Psoas muscle (tissue), 8 donors: ENCODE data around the gene DHX30. TPM values are rescaled to one million over a fixed set of nuclear protein-coding genes. Genes with fewer than 3 reads are reported as not detected.

Experiments used
- ATAC-seq, 4 donors: fragments of 200-7000 bp; cut with Tn5 transposase; one replicate each; pipeline ENCODE4 v1.9.1; 2020; ENCODE audit warnings: moderate library complexity in 3 of 4, mild to moderate bottlenecking in 2 of 4
- DNase-seq, 2 donors: peaks; one replicate each; pipeline ENCODE4 v3.0.0-alpha.2; 2020
- H3K27ac ChIP-seq: fragments of 200-600 bp; one replicate; pipeline ENCODE4 v1.8.0; 2022
- H3K27me3 ChIP-seq, 3 donors: fragments of 200-600 bp in 1 of 3; one replicate each; pipeline versions ENCODE4 v1.6.1 to v1.8.0; 2013 to 2022; ENCODE audit warnings: low read length in 2 of 3, mild to moderate bottlenecking in 2 of 3, moderate library complexity in 1 of 3; ENCODE audit not compliant: insufficient read depth in 3 of 3
- H3K36me3 ChIP-seq, 2 donors: fragments of 200-600 bp in 1 of 2; one replicate each; pipeline versions ENCODE4 v1.6.1 to v1.8.0; 2013 to 2022; ENCODE audit warnings: low read depth in 1 of 2, mild to moderate bottlenecking in 1 of 2, moderate library complexity in 1 of 2; ENCODE audit not compliant: insufficient read depth in 1 of 2
- H3K4me1 ChIP-seq: fragments of 200-600 bp; one replicate; pipeline ENCODE4 v1.8.0; 2022
- H3K4me3 ChIP-seq: fragments of 200-600 bp; one replicate; pipeline ENCODE4 v1.8.0; 2022; ENCODE audit warnings: mild to moderate bottlenecking
- H3K9me3 ChIP-seq: fragments of 200-600 bp; one replicate; pipeline ENCODE4 v1.8.0; 2022
- CTCF ChIP-seq: fragments of 200-600 bp; IDR thresholded peaks from one replicate; pipeline ENCODE4 v1.8.0; 2022; ENCODE audit warnings: antibody characterized with exemption
- WGBS, 3 donors: extraction: QIAGEN DNeasy Blood & Tissue Kit; methylation state at CpG; one replicate each; pipeline versions ENCODE4 v1.1.6 to v1.1.7; 2013; 5-methylcytosine and 5-hydroxymethylcytosine counted together
- intact Hi-C, 2 donors: fragments of 100-400 bp; cut with DNase I; formaldehyde crosslinking; loops; one replicate each; pipeline versions ENCODE4 v1.11.0 to v1.14.2; 2022
- polyA plus RNA-seq, 3 donors: library from polyadenylated mRNA; stranded (reverse); fragments of 200-250 nt; gene quantifications; one replicate each; pipeline ENCODE4 v1.2.3, GENCODE V29; 2013
- total RNA-seq, 4 donors: library from RNA; stranded (reverse); fragmentation: NEBNext Ultra II Directional in 2 of 4; extraction: Animal tissue kit (Norgen Biotek cat#: 25700) in 2 of 4; gene quantifications; one replicate each; pipeline versions ENCODE4 v1.2.1 to v1.2.4, GENCODE V29; 2021 to 2023
- donor health status: healthy with polysubstance abuse.
- donor health status: DM: no; HTN: no; CAD: no; lungs with moderate emphysema.
- donor health status: Bipolar disorder and iron deficiency.
- donor health status: healthy.
- donor health status: DM: yes; HTN: yes; CAD: no.
- donor health status: DM: no; HTN: no; CAD: no.
- donor health status: DM: no; HTN: no; CAD: no.
- donor health status: DM: yes; HTN: yes; CAD: no.

The DHX30 gene
- total and polyA plus RNA-seq, 7 donors = 40.6 to 62.3 (median 48.8) TPM

- Histone ChIP-seq H3K4me1 (no peaks in the 10 kb centered on the region), H3K27ac (no peak overlapping the region), H3K36me3 (peaks cover 11 to 100% of the 10 kb centered on the region in 2 donors), H3K9me3 (no peaks in the 10 kb centered on the region), H3K27me3 (no peaks in the 10 kb centered on the region), H3K4me3 (no peak overlapping the region)
- intact Hi-C loops = no loop called here
- DNase-seq = no peak
- 75 to 84% (median 78%) methylated on average over 28 to 35 of the region's 35 CpGs for WGBS, 3 donors
- peak; percentile 9 to 36 (median 24) for ATAC-seq
- peak; percentile 26 for TF ChIP-seq CTCF
Observed at GRCh38 chr3:47849699-47850563, 47.0 kb downstream of the DHX30 start.

GRCh38 chr3:47850564-47851410 is 47.8 kb downstream of the DHX30 start:
- WGBS, 3 donors = 63 to 69% (median 64%) methylated on average over 14 of the region's 14 CpGs
- Histone ChIP-seq H3K27me3 (no peaks in the 10 kb centered on the region), H3K4me3 (no peak overlapping the region), H3K36me3 (peaks cover 11 to 100% of the 10 kb centered on the region in 2 donors), H3K4me1 (peaks cover 2% of the 10 kb centered on the region), H3K27ac (no peak overlapping the region), H3K9me3 (no peaks in the 10 kb centered on the region)
- no peak for TF ChIP-seq CTCF
- ATAC-seq (no peak), DNase-seq (no peak)
- intact Hi-C loops = no loop called here

- Histone ChIP-seq H3K27ac (no peak overlapping the region), H3K4me1 (peaks cover 14% of the 10 kb centered on the region), H3K27me3 (no peaks in the 10 kb centered on the region), H3K36me3 (peaks cover 4 to 100% of the 10 kb centered on the region in 2 donors), H3K4me3 (no peak overlapping the region), H3K9me3 (no peaks in the 10 kb centered on the region)
- no peak for ATAC-seq
- no peak for DNase-seq
- 83 to 89% (median 87%) methylated on average over 12 of the region's 12 CpGs for WGBS, 3 donors
- intact Hi-C loops = no loop called here
- TF ChIP-seq CTCF = no peak
Observed at GRCh38 chr3:47851888-47852603, 49.1 kb downstream of the DHX30 start.

GRCh38 chr3:47852604-47853602 is 50.0 kb downstream of the DHX30 start:
- ATAC-seq (no peak), DNase-seq (peak in 1 of 2 donors; percentile 39)
- Histone ChIP-seq H3K9me3 (no peaks in the 10 kb centered on the region), H3K36me3 (peaks cover 3 to 100% of the 10 kb centered on the region in 2 donors), H3K4me1 (peaks cover 23% of the 10 kb centered on the region), H3K27ac (no peak overlapping the region), H3K27me3 (no peaks in the 10 kb centered on the region), H3K4me3 (no peak overlapping the region)
- WGBS, 3 donors = 89 to 90% (median 89%) methylated on average over 35 to 36 of the region's 36 CpGs
- intact Hi-C loops = no loop called here
- TF ChIP-seq CTCF = no peak
